Erythroblast (primary cell): Measurements from ENCODE around the gene HOXC10.

Experiments used
- DNase-seq, 2 experiments: peaks; one replicate each; lab custom pipeline; 2025; lab: John Stamatoyannopoulos, UW
- GATA1 ChIP-seq: IDR thresholded peaks from 2 replicates; pipeline ENCODE4 v1.6.1; 2011; ENCODE audit warnings: low read depth, mild to moderate bottlenecking, control low read depth, low read length, moderate library complexity
- POLR2A ChIP-seq: IDR thresholded peaks from 2 replicates; pipeline ENCODE4 v1.6.1; 2011; ENCODE audit warnings: mild to moderate bottlenecking, low read length

HOXC10 gene

GRCh38 chr12:53944907-53945847 lies 39.8 kb upstream of the HOXC10 start:
- DNase-seq = no peak
- no peak for TF ChIP-seq GATA1

- DNase-seq = no peak
- no peak for TF ChIP-seq POLR2A
- no peak for TF ChIP-seq GATA1
Measured at GRCh38 chr12:53947743-53948142, 37.2 kb upstream of the HOXC10 start.

- no peak for TF ChIP-seq GATA1
- TF ChIP-seq POLR2A = no peak
- peak in 1 of 2 experiments; percentile 45 for DNase-seq
Measured at GRCh38 chr12:53948650-53949593, 36.0 kb upstream of the HOXC10 start.

GRCh38 chr12:53949631-53950436 lies 35.1 kb upstream of the HOXC10 start:
- TF ChIP-seq GATA1 = no peak
- no peak for TF ChIP-seq POLR2A
- no peak for DNase-seq

GRCh38 chr12:53950437-53950773 lies 34.5 kb upstream of the HOXC10 start:
- no peak for DNase-seq
- no peak for TF ChIP-seq GATA1
- TF ChIP-seq POLR2A = no peak

GRCh38 chr12:53950789-53951576 lies 34.0 kb upstream of the HOXC10 start:
- TF ChIP-seq POLR2A = no peak
- TF ChIP-seq GATA1 = no peak
- no peak for DNase-seq

GRCh38 chr12:53951577-53952334 lies 33.2 kb upstream of the HOXC10 start:
- TF ChIP-seq GATA1 = no peak
- no peak for TF ChIP-seq POLR2A

GRCh38 chr12:53952335-53952694 lies 32.6 kb upstream of the HOXC10 start:
- no peak for DNase-seq
- TF ChIP-seq POLR2A (no peak), GATA1 (no peak)

More at GRCh38 chr12:53951577-53952334, 33.2 kb upstream of the HOXC10 start:
- DNase-seq = no peak

- DNase-seq = no peak
- TF ChIP-seq POLR2A (no peak), GATA1 (no peak)
Measured at GRCh38 chr12:53952871-53953734, 31.8 kb upstream of the HOXC10 start.

- TF ChIP-seq GATA1 (no peak), POLR2A (no peak)
- no peak for DNase-seq
Measured at GRCh38 chr12:53953831-53954693, 30.9 kb upstream of the HOXC10 start.
